ENCODE results near the gene UBTF.

GRCh38 chr17:44241106-44241624 lies 21.7 kb upstream of the UBTF start:
- no peak for TF ChIP-seq CTCF (IDR thresholded peaks at IDR 0.05)
- TF ChIP-seq POLR2A (IDR thresholded peaks at IDR 0.05): no peak
